Measurements from ENCODE around the gene ADGRL1.

The ADGRL1 gene

GRCh38 chr19:14162871-14163297 lies 43.1 kb downstream of the ADGRL1 start:
- H3K27ac ChIP-seq = no peak overlapping the region
- TF ChIP-seq, protein P1, sequence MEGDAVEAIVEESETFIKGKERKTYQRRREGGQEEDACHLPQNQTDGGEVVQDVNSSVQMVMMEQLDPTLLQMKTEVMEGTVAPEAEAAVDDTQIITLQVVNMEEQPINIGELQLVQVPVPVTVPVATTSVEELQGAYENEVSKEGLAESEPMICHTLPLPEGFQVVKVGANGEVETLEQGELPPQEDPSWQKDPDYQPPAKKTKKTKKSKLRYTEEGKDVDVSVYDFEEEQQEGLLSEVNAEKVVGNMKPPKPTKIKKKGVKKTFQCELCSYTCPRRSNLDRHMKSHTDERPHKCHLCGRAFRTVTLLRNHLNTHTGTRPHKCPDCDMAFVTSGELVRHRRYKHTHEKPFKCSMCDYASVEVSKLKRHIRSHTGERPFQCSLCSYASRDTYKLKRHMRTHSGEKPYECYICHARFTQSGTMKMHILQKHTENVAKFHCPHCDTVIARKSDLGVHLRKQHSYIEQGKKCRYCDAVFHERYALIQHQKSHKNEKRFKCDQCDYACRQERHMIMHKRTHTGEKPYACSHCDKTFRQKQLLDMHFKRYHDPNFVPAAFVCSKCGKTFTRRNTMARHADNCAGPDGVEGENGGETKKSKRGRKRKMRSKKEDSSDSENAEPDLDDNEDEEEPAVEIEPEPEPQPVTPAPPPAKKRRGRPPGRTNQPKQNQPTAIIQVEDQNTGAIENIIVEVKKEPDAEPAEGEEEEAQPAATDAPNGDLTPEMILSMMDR (conservative IDR thresholded peaks at IDR 0.05) = no peak
- TF ChIP-seq ZFX (IDR thresholded peaks at IDR 0.05) = no peak

DNA sequence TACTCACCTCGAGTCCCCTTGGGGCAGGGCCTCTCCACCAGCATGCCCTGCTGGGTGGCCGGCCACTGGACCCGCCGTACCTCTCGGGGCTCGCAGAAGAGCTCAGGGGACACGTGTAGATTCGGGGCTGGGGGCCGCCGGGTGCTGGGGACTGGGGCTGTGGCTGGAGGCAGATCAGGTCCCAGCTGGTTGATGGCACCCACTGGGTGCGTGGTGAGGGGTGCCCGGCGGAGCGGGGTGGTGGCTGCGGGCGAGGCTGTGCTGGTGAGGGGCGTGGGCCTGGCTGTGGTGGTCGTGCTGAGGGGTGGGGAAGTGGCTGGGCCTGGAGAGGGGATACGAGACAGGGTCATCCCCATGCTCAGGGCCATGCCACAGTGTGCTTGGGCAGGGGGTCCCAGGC lies 44.7 kb downstream of the ADGRL1 start:
- H3K27ac ChIP-seq = no peak overlapping the region
- no peak for TF ChIP-seq ZFX (IDR thresholded peaks at IDR 0.05)
- TF ChIP-seq, protein P1 (conservative IDR thresholded peaks at IDR 0.05) = no peak

GRCh38 chr19:14160017-14160703 lies 45.8 kb downstream of the ADGRL1 start:
- no peak overlapping the region for H3K27ac ChIP-seq
- TF ChIP-seq ZFX (IDR thresholded peaks at IDR 0.05) = no peak
- TF ChIP-seq, protein P1 (conservative IDR thresholded peaks at IDR 0.05) = no peak

GRCh38 chr19:14159059-14159458 lies 46.9 kb downstream of the ADGRL1 start:
- no peak overlapping the region for H3K27ac ChIP-seq
- TF ChIP-seq ZFX (IDR thresholded peaks at IDR 0.05) = no peak
- TF ChIP-seq, protein P1 (conservative IDR thresholded peaks at IDR 0.05) = no peak

DNA sequence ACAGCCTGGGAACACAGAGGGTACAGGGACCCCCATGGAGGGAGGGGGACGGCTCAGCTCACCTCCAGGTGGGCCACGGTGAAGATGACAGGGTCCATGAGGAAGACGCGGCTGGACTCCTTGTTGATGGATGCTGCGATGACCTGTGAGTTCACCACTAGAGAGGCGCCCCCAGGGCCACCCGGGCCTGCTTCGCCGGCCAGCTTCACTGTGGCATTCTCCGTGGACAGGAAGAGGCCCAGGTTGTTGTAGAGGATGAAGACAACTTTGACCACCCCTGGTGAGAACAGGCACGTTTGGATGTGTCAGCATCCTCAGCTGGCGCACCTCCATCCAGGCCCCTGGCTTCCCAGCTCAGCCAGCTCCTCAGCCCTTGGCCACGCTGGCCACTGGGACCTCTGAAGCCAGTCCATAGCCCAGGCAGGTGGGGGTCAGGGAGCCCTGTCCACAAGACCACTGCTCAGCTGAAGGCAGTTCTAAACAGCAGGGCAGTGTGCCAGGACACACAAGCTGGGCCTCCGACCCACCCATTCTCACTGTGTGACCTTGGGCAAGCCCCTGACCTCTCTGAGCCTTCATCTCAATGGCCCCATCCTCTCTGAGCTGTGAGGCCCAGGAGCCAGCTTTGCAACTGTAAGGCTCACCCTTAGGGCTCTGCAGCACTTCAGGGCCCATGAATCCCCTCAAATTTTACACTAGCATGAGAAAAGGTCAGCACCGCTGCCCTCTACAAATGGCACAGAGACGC lies 47.5 kb downstream of the ADGRL1 start:
- H3K27ac ChIP-seq = no peak overlapping the region

DNA sequence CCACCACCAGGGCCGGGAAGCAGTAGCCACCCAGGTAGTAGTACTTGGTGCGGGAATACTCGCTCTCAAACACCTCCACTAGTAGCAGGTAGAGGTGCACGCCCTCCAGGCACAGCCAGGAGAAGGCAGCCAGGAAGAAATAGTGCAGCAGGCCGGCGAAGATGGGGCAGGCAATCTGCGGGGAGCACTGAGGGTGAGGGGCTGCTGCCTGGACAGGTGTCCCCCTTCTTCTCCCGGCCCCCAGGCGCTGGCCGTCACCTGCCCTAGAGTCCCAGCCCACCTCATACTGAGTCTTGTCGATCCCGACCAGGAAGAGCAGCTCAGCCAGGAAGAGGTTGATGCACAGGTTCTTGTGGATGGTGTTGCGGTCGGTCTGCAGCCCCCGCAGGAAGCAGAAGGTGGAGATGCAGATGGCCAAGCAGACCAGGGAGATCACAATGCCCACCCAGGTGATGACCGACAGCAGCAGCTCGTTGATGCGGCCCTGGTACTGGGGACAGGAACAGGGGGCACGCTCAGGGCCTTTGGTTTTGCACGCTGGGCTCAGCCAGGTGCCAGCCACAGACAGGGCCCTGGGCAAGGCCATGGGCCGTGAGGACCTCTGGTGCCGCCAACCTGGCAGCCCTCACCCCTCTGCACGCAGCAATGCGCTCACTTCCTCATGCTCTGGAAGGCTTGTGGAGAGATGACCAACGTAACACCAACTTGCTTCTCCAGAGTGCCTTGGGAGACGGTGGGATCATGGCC lies 48.8 kb downstream of the ADGRL1 start:
- TF ChIP-seq, protein P1 (conservative IDR thresholded peaks at IDR 0.05) = no peak
- no peak for TF ChIP-seq ZFX (IDR thresholded peaks at IDR 0.05)
- no peak overlapping the region for H3K27ac ChIP-seq

More for the DNA sequence above, 47.5 kb downstream of the ADGRL1 start:
- TF ChIP-seq, protein P1 (conservative IDR thresholded peaks at IDR 0.05) = no peak
- TF ChIP-seq ZFX (IDR thresholded peaks at IDR 0.05) = no peak

GRCh38 chr19:14156122-14156521 lies 49.8 kb downstream of the ADGRL1 start:
- H3K27ac ChIP-seq = no peak overlapping the region
- TF ChIP-seq, protein P1 (conservative IDR thresholded peaks at IDR 0.05) = no peak
- TF ChIP-seq ZFX (IDR thresholded peaks at IDR 0.05) = no peak
